Keratinocyte (primary cell): ENCODE results near the gene TRAF3IP1. TPM values are rescaled to one million over a fixed set of nuclear protein-coding genes. Genes with fewer than 3 reads are reported as not detected.
"Not testable (repeated sequence)": the region's sequence is repeated elsewhere in the genome, so short reads cannot be mapped to it uniquely, and the experiment has no call there.

Experiments
- DNase-seq: peaks from one replicate; pipeline ENCODE4 v3.0.0-alpha.2; 2011; ENCODE audit warnings: low read depth, missing footprints, low spot score
- FAIRE-seq: peaks from 2 replicates; lab custom pipeline; 2011; peaks lifted over from hg19 to GRCh38; lab: Jason Lieb, UNC
- H2AFZ ChIP-seq: 2 replicates; pipeline ENCODE4 v1.6.0; 2012; ENCODE audit warnings: low read length, control low read depth, inconsistent platforms; ENCODE audit not compliant: control insufficient read depth
- H3K27ac ChIP-seq: 2 replicates; pipeline ENCODE4 v1.5.1; 2011; ENCODE audit warnings: low read length; ENCODE audit not compliant: control insufficient read depth, insufficient read depth
- H3K27me3 ChIP-seq: 3 replicates; pipeline ENCODE4 v1.6.0; 2011; ENCODE audit warnings: low read length; ENCODE audit not compliant: control insufficient read depth, insufficient read depth; ENCODE audit errors: extremely low read depth
- H3K36me3 ChIP-seq, 2 experiments: 2 replicates in 1 of 2; 3 replicates in 1 of 2; pipeline ENCODE4 v1.5.1; 2011; ENCODE audit warnings: low read length in 2 of 2, mild to moderate bottlenecking in 1 of 2; ENCODE audit not compliant: control insufficient read depth in 2 of 2, insufficient read depth in 2 of 2; ENCODE audit errors: extremely low read depth in 1 of 2
- H3K4me1 ChIP-seq: 3 replicates; pipeline ENCODE4 v1.5.1; 2011; ENCODE audit warnings: low read length; ENCODE audit not compliant: control insufficient read depth, insufficient read depth; ENCODE audit errors: extremely low read depth
- H3K4me2 ChIP-seq: 3 replicates; pipeline ENCODE4 v1.6.0; 2011; ENCODE audit warnings: low read depth, low read length; ENCODE audit not compliant: control insufficient read depth, insufficient read depth; ENCODE audit errors: extremely low read depth
- H3K4me3 ChIP-seq, 3 experiments: fragments of 200-600 bp in 1 of 3; sonication (generic) in 1 of 3; 2 replicates in 2 of 3; 3 replicates in 1 of 3; pipeline ENCODE4 v1.5.1; 2011 to 2016; ENCODE audit warnings: low read length in 3 of 3, mild to moderate bottlenecking in 3 of 3, control low read depth in 2 of 3, inconsistent platforms in 1 of 3, low read depth in 1 of 3, mixed read lengths in 1 of 3, mixed run types in 1 of 3, moderate library complexity in 1 of 3; ENCODE audit not compliant: control insufficient read depth in 2 of 3, insufficient read depth in 2 of 3; ENCODE audit errors: extremely low read depth in 1 of 3
- H3K79me2 ChIP-seq: 2 replicates; pipeline ENCODE4 v1.6.0; 2012; ENCODE audit warnings: low read length; ENCODE audit not compliant: control insufficient read depth, insufficient read depth
- H3K9ac ChIP-seq: 3 replicates; pipeline ENCODE4 v1.6.0; 2011; ENCODE audit warnings: low read length; ENCODE audit not compliant: control insufficient read depth, insufficient read depth; ENCODE audit errors: extremely low read depth
- H3K9me1 ChIP-seq: 3 replicates; pipeline ENCODE4 v1.6.0; 2011; ENCODE audit warnings: low read length; ENCODE audit not compliant: control insufficient read depth, insufficient read depth; ENCODE audit errors: extremely low read depth
- H3K9me3 ChIP-seq: 2 replicates; pipeline ENCODE4 v1.5.1; 2012; ENCODE audit warnings: low read depth, low read length; ENCODE audit not compliant: control insufficient read depth
- H4K20me1 ChIP-seq: 3 replicates; pipeline ENCODE4 v1.6.0; 2011; ENCODE audit warnings: low read length; ENCODE audit not compliant: control insufficient read depth, insufficient read depth; ENCODE audit errors: extremely low read depth
- CTCF ChIP-seq, 3 experiments: IDR thresholded peaks in 1 of 3; conservative IDR thresholded peaks in 1 of 3; optimal IDR thresholded peaks in 1 of 3; 2 replicates in 2 of 3; 3 replicates in 1 of 3; pipeline versions ENCODE3 to v1.5.1; 2011; ENCODE audit warnings: low read length in 3 of 3, mild to moderate bottlenecking in 3 of 3, moderate library complexity in 2 of 3, control low read depth in 1 of 3, inconsistent platforms in 1 of 3; ENCODE audit not compliant: insufficient read depth in 2 of 3; ENCODE audit errors: extremely low read depth in 1 of 3
- EZH2 ChIP-seq: IDR thresholded peaks from one replicate; pipeline ENCODE4 v1.6.1; 2012; ENCODE audit warnings: inconsistent platforms, mild to moderate bottlenecking, low read length, moderate library complexity
- dilution Hi-C: fragments of 300-500 bp; cut with MboI; formaldehyde crosslinking; loops from one replicate; pipeline ENCODE4 v1.7.0; 2020; ENCODE audit warnings: low sequenced_read_pairs; ENCODE audit not compliant: extremely low pct_ligation_motif_present
- polyA plus RNA-seq, 5 experiments: library from polyadenylated mRNA; depleted of rRNA in 3 of 5; stranded (reverse) in 3 of 5; stranded (forward) in 1 of 5; unstranded in 1 of 5; fragments of >200 nt; gene quantifications; 1 replicate in 1 of 5; 2 replicates in 3 of 5; 3 replicates in 1 of 5; pipeline versions ENCODE4 v1.2.1 to v1.2.3, GENCODE V29; 2011 to 2012; ENCODE audit warnings: missing spikeins in 2 of 5, low read depth in 1 of 5, low replicate concordance in 1 of 5

Gene TRAF3IP1
- polyA plus RNA-seq, 1 donor (not counting 4 experiments of a cell fraction or from before 2014, with no cell fraction given), result 7.0 TPM

- Histone ChIP-seq H3K9me1 (no peaks in the 10 kb centered on the region), H3K27me3 (no peaks in the 10 kb centered on the region), H3K4me3 (no peak overlapping the region), H3K4me2 (no peak overlapping the region), H3K4me1 (peaks cover 19% of the 10 kb centered on the region), H3K9me3 (no peaks in the 10 kb centered on the region), H3K79me2 (no peaks in the 10 kb centered on the region), H3K36me3 (peaks cover 1 to 4% of the 10 kb centered on the region in 2 experiments), H3K27ac (no peak overlapping the region), H4K20me1 (no peaks in the 10 kb centered on the region), H2AFZ (no peak overlapping the region), H3K9ac (no peak overlapping the region)
- dilution Hi-C loops, result no loop called here
- no peak for DNase-seq
- FAIRE-seq, result no peak
- TF ChIP-seq CTCF (optimal IDR thresholded peaks at IDR 0.05 in 1 of 3, IDR thresholded peaks at IDR 0.05 in 1 of 3, conservative IDR thresholded peaks at IDR 0.05 in 1 of 3; ENCODE audit: extremely low read depth in 1 of 3, insufficient read depth in 2 of 3, low read length in 3 of 3) (no peak), EZH2 (no peak)
These were observed 49.2 kb upstream of the TRAF3IP1 start for GRCh38 chr2:238271061-238271554.

GRCh38 chr2:238271686-238272085 is 48.6 kb upstream of the TRAF3IP1 start:
- H3K79me2 ChIP-seq, H3K9me3 ChIP-seq, H3K4me2 ChIP-seq, H3K27ac ChIP-seq, H3K9ac ChIP-seq, dilution Hi-C loops, H3K36me3 ChIP-seq, H3K27me3 ChIP-seq, H4K20me1 ChIP-seq, H3K9me1 ChIP-seq, H2AFZ ChIP-seq, DNase-seq, H3K4me3 ChIP-seq, FAIRE-seq: not testable (repeated sequence)
- peaks cover 14% of the 10 kb centered on the region for H3K4me1 ChIP-seq

GRCh38 chr2:238272156-238272555 is 48.2 kb upstream of the TRAF3IP1 start:
- no peaks in the 10 kb centered on the region for H3K79me2 ChIP-seq
- no peaks in the 10 kb centered on the region for H4K20me1 ChIP-seq
- DNase-seq, result no peak
- no peak overlapping the region for H2AFZ ChIP-seq
- no peak overlapping the region for H3K27ac ChIP-seq
- no peak overlapping the region for H3K9ac ChIP-seq
- no peaks in the 10 kb centered on the region for H3K27me3 ChIP-seq
- dilution Hi-C loops, result no loop called here
- H3K4me2 ChIP-seq, result no peak overlapping the region
- H3K9me1 ChIP-seq, result no peaks in the 10 kb centered on the region
- no peak for FAIRE-seq
- no peak overlapping the region for H3K4me3 ChIP-seq
- H3K36me3 ChIP-seq, result peaks cover 6 to 10% of the 10 kb centered on the region in 2 experiments
- no peaks in the 10 kb centered on the region for H3K9me3 ChIP-seq
- no peak for TF ChIP-seq CTCF (optimal IDR thresholded peaks at IDR 0.05 in 1 of 3, IDR thresholded peaks at IDR 0.05 in 1 of 3, conservative IDR thresholded peaks at IDR 0.05 in 1 of 3; ENCODE audit: extremely low read depth in 1 of 3, insufficient read depth in 2 of 3, low read length in 3 of 3)
- TF ChIP-seq EZH2, result no peak
- peaks cover 10% of the 10 kb centered on the region for H3K4me1 ChIP-seq

GRCh38 chr2:238273433-238273832 is 46.9 kb upstream of the TRAF3IP1 start:
- H3K4me2 ChIP-seq, H3K4me1 ChIP-seq, H3K36me3 ChIP-seq, DNase-seq, FAIRE-seq, H3K4me3 ChIP-seq, H4K20me1 ChIP-seq, dilution Hi-C loops, H3K9me3 ChIP-seq, H3K27ac ChIP-seq, H3K9me1 ChIP-seq, H2AFZ ChIP-seq, H3K27me3 ChIP-seq, H3K79me2 ChIP-seq, H3K9ac ChIP-seq: not testable (repeated sequence)
